ENCODE measurements around the gene RAB9A. TPM values are rescaled to one million over a fixed set of nuclear protein-coding genes. Genes with fewer than 3 reads are reported as not detected.
"Not testable (repeated sequence)": the region's sequence is repeated elsewhere in the genome, so short reads cannot be mapped to it uniquely, and the experiment has no call there.

Gene RAB9A, protein sequence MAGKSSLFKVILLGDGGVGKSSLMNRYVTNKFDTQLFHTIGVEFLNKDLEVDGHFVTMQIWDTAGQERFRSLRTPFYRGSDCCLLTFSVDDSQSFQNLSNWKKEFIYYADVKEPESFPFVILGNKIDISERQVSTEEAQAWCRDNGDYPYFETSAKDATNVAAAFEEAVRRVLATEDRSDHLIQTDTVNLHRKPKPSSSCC
- 56.6 and 59.3 TPM in 2 replicates for total RNA-seq (2014; rRNA removed; shearing (Covaris generic); ENCODE audit: low replicate concordance)

DNA sequence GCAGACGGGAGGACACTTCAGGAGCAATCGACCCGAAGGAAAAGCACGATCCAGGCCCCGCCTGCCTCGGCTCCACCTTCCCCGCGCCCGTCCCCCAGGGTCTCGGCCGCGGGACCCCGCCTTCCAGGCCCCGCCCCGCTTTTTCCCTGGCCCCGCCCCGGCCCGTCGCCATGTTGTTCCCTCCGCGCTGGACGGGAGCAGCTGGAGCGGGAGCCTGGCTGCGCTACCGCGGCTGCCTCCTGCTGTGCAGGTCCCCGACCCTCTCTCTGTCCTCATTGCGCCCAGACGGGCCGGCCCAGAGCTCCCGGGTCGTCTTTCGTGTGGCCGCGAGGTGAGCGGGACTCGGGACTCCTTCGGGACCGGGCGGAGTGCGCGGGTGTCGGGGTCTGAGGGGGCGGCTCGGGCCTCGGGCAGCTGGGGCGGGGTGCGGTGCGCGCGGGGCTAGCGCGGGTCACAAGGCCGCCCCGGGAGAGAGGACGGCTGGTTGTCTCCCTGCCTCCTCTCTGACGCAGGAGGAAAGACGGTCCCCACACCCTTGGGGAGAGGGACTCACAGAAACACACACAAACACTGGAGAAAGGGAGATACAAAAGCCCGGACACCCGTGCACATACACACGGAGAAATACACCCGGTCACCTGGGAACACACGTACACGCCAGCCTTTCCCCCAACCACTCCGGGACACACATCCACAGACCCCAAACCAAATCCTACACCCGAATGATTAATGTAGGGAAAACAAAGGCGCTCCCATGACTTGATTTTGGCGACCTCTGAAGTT, at the start of gene RAB9A:
RAB9A (plus strand) TSS at position 171 of the 783 bp plus-strand sequence. CDS start 19,619 bp downstream, outside the sequence.
- peak within 1 kb of the TSS; percentile 75 for H3K4me2 ChIP-seq (ENCODE audit: low read depth, low read length, poor library complexity, severe bottlenecking)
- peaks cover 50% of the 10 kb centered on the region for H3K79me2 ChIP-seq (ENCODE audit: low read length)
- no peaks in the 10 kb centered on the region for H3K27me3 ChIP-seq (ENCODE audit: low read length)
- peak within 1 kb of the TSS; percentile 70 for H3K4me3 ChIP-seq (ENCODE audit: low read length)
- peak within 1 kb of the TSS; percentile 84 for H3K9ac ChIP-seq (ENCODE audit: low read length)
- peaks cover 4% of the 10 kb centered on the region; the same call in 1 of the 2 replicates for H4K20me1 ChIP-seq (ENCODE audit: insufficient read depth, low read depth, low read length)
- H3K9me2 ChIP-seq (replicated peaks; ENCODE audit: insufficient read depth, low read length): no peaks in the 10 kb centered on the region
- peak; percentile 86 for DNase-seq
- H3K9me3 ChIP-seq (ENCODE audit: low read length): no peaks in the 10 kb centered on the region
- H3K36me3 ChIP-seq (ENCODE audit: insufficient read depth, low read length): no peaks in the 10 kb centered on the region
- no peak within 1 kb of the TSS for H2AFZ ChIP-seq (ENCODE audit: low read length)
- peak within 1 kb of the TSS; percentile 73 for H3K27ac ChIP-seq (ENCODE audit: low read length)
- peaks cover 72% of the 10 kb centered on the region for H3K4me1 ChIP-seq (ENCODE audit: low read length)

DNA sequence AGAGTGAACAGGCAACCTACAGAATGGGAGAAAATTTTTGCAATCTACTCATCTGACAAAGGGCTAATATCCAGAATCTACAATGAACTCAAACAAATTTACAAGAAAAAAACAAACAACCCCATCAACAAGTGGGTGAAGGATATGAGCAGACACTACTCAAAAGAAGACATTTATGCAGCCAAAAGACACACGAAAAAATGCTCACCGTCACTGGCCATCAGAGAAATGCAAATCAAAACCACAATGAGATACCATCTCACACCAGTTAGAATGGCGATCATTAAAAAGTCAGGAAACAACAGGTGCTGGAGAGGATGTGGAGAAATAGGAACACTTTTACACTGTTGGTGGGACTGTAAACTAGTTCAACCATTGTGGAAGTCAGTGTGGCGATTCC, 47.2 kb upstream of the RAB9A start:
- not testable (repeated sequence) for H3K27me3 ChIP-seq (ENCODE audit: low read length); H3K36me3 ChIP-seq (ENCODE audit: insufficient read depth, low read length); H3K9me3 ChIP-seq (ENCODE audit: low read length); H3K27ac ChIP-seq (ENCODE audit: low read length); H3K79me2 ChIP-seq (ENCODE audit: low read length); H3K9ac ChIP-seq (ENCODE audit: low read length); H3K9me2 ChIP-seq (replicated peaks; ENCODE audit: insufficient read depth, low read length); H4K20me1 ChIP-seq (ENCODE audit: insufficient read depth, low read depth, low read length); H3K4me3 ChIP-seq (ENCODE audit: low read length); H3K4me1 ChIP-seq (ENCODE audit: low read length); H3K4me2 ChIP-seq (ENCODE audit: low read depth, low read length, poor library complexity, severe bottlenecking); DNase-seq; H2AFZ ChIP-seq (ENCODE audit: low read length)

DNA sequence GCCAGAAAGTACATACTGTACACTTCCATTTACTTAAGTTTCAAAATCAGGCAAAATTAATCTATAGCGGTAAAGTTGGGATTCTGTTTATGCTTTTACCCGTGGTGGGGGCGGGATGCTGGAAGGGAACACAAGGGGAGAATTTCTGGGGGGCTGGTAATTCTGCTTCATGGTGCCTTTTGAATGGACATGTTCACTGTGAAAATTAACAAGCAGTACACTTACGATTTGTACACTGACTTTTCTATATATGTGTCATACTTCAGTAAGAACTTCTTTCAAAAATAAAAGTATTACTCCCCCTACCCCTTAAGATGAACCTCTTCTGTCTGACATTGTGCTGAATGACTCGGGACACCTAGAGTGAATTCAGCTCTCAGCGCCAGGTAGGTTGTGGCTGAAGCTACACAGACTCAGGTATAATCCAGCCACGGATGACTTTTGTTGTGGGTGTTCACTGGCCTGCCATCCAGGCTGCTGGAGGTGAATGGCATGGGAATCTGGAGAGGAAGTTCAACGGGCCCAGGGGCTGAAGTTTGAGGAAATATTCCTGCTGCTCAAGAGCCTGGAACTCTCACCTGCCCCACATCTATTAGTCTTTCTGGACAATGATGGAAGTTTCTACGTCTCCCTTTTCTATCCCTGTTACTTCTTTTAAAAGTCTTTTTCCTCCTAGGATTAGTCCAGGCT, 43.3 kb upstream of the RAB9A start:
- no peak overlapping the region for H3K4me3 ChIP-seq (ENCODE audit: low read length)
- H3K27ac ChIP-seq (ENCODE audit: low read length): no peak overlapping the region
- H4K20me1 ChIP-seq (ENCODE audit: insufficient read depth, low read depth, low read length): no peaks in the 10 kb centered on the region
- no peak overlapping the region for H2AFZ ChIP-seq (ENCODE audit: low read length)
- H3K9me2 ChIP-seq (replicated peaks; ENCODE audit: insufficient read depth, low read length): no peaks in the 10 kb centered on the region
- H3K9me3 ChIP-seq (ENCODE audit: low read length): no peaks in the 10 kb centered on the region
- H3K9ac ChIP-seq (ENCODE audit: low read length): no peak overlapping the region
- no peak for DNase-seq
- H3K79me2 ChIP-seq (ENCODE audit: low read length): no peaks in the 10 kb centered on the region
- no peaks in the 10 kb centered on the region for H3K4me1 ChIP-seq (ENCODE audit: low read length)
- no peaks in the 10 kb centered on the region for H3K27me3 ChIP-seq (ENCODE audit: low read length)
- no peak overlapping the region for H3K4me2 ChIP-seq (ENCODE audit: low read depth, low read length, poor library complexity, severe bottlenecking)
- H3K36me3 ChIP-seq (ENCODE audit: insufficient read depth, low read length): no peaks in the 10 kb centered on the region

DNA sequence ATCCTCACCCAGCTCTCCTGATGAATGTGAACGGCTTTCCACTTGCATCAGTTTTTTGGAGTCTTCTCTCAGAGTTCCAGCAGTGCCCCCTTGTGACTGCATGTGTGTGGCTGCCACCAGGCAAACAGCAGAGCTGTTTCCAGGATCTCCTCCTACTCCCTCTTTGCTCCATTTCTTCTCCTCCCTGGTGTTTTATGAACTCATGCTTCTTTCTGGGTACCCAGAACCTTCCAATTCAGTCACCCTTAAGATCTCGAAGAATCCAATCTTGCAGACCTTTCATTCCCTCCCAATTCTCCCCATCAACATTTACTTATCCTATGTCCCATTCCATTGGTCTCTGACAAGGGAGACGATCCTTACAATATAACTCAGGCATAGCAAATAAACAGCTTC, 42.8 kb upstream of the RAB9A start:
- no peaks in the 10 kb centered on the region for H3K4me1 ChIP-seq (ENCODE audit: low read length)
- DNase-seq: peak; percentile 78
- no peak overlapping the region for H2AFZ ChIP-seq (ENCODE audit: low read length)

DNA sequence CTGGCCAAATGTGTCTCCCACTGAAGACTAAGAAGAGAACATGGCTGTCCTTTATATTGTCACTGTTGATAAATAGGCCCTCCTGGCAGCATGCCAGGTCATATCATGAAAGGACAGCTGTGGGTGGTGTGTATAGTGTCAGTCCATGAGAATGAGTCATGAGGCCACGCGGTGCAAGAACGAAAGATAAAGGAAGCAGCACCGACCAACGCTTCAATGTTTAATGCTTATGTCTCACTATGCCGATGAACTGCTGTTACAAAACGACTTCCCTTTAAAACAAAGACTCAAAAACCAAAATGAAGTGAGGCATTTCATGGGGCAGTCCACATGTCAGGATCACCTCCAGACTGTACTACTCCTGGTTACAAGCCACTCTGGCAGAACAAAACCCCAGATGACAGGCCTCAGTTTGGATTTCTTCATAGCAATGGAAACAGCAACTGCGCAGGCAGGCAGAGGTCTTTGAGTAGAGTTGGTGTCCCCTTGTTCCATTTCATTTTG, 41.2 kb upstream of the RAB9A start:
- Histone ChIP-seq H3K9ac (ENCODE audit: low read length) (no peak overlapping the region), H3K4me1 (ENCODE audit: low read length) (peaks cover 6% of the 10 kb centered on the region), H4K20me1 (ENCODE audit: insufficient read depth, low read depth, low read length) (no peaks in the 10 kb centered on the region), H2AFZ (ENCODE audit: low read length) (no peak overlapping the region), H3K27ac (ENCODE audit: low read length) (no peak overlapping the region), H3K79me2 (ENCODE audit: low read length) (no peaks in the 10 kb centered on the region), H3K9me2 (replicated peaks; ENCODE audit: insufficient read depth, low read length) (no peaks in the 10 kb centered on the region), H3K9me3 (ENCODE audit: low read length) (no peaks in the 10 kb centered on the region), H3K4me3 (ENCODE audit: low read length) (no peak overlapping the region), H3K27me3 (ENCODE audit: low read length) (no peaks in the 10 kb centered on the region), H3K4me2 (ENCODE audit: low read depth, low read length, poor library complexity, severe bottlenecking) (no peak overlapping the region), H3K36me3 (ENCODE audit: insufficient read depth, low read length) (no peaks in the 10 kb centered on the region)
- DNase-seq: no peak

More for the DNA sequence above, 42.8 kb upstream of the RAB9A start:
- Histone ChIP-seq H3K4me2 (ENCODE audit: low read depth, low read length, poor library complexity, severe bottlenecking) (no peak overlapping the region), H3K27ac (ENCODE audit: low read length) (no peak overlapping the region), H3K36me3 (ENCODE audit: insufficient read depth, low read length) (no peaks in the 10 kb centered on the region), H3K9me2 (replicated peaks; ENCODE audit: insufficient read depth, low read length) (no peaks in the 10 kb centered on the region), H3K9me3 (ENCODE audit: low read length) (no peaks in the 10 kb centered on the region), H3K79me2 (ENCODE audit: low read length) (no peaks in the 10 kb centered on the region), H3K27me3 (ENCODE audit: low read length) (no peaks in the 10 kb centered on the region), H3K9ac (ENCODE audit: low read length) (no peak overlapping the region), H4K20me1 (ENCODE audit: insufficient read depth, low read depth, low read length) (no peaks in the 10 kb centered on the region), H3K4me3 (ENCODE audit: low read length) (no peak overlapping the region)

DNA sequence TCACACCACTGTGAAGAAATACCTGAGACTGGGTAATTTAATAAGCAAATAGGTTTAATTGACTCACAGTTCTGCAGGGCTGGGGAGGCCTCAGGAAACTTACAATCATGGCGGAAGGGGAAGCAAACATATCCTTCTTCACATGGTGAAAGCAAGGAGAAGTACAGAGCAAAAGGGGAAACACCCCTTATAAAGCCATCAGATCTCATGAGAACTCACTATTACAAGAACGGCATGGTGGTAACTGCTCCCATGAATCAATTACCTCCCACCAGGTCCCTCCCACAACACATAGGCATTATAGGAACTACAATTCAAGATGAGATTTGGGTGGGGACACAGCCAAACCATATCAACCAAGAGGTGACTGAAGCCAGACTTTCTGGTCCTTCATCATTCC, 40.6 kb upstream of the RAB9A start:
- H3K79me2 ChIP-seq (ENCODE audit: low read length); H3K36me3 ChIP-seq (ENCODE audit: insufficient read depth, low read length); DNase-seq; H3K4me2 ChIP-seq (ENCODE audit: low read depth, low read length, poor library complexity, severe bottlenecking); H3K27me3 ChIP-seq (ENCODE audit: low read length); H3K4me1 ChIP-seq (ENCODE audit: low read length); H3K9me3 ChIP-seq (ENCODE audit: low read length); H3K27ac ChIP-seq (ENCODE audit: low read length); H3K4me3 ChIP-seq (ENCODE audit: low read length); H2AFZ ChIP-seq (ENCODE audit: low read length); H3K9me2 ChIP-seq (replicated peaks; ENCODE audit: insufficient read depth, low read length); H4K20me1 ChIP-seq (ENCODE audit: insufficient read depth, low read depth, low read length); H3K9ac ChIP-seq (ENCODE audit: low read length): not testable (repeated sequence)

DNA sequence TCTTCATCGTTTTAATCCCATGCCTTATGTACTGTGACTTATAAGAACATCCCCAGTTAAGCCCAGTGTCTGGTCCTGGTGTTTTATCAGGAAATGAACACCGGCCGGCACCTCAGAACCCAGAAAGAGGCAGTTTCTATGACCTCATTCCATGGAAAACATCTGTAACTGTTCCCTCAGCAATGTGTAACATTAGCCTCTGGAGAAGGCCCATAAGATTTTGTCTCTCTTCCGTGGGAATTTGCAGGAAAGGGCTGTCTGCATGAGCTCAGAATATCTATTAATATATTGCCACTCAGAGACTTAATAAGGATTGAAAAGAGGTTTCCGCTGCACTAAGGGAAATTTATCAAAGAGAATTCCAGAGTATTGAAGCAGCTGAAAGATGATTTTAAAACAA, 39.1 kb upstream of the RAB9A start:
- H4K20me1 ChIP-seq (ENCODE audit: insufficient read depth, low read depth, low read length): no peaks in the 10 kb centered on the region
- H3K27ac ChIP-seq (ENCODE audit: low read length): no peak overlapping the region
- peaks cover 8% of the 10 kb centered on the region for H3K79me2 ChIP-seq (ENCODE audit: low read length)
- H3K9me2 ChIP-seq (replicated peaks; ENCODE audit: insufficient read depth, low read length): no peaks in the 10 kb centered on the region
- no peaks in the 10 kb centered on the region for H3K27me3 ChIP-seq (ENCODE audit: low read length)
- H3K4me2 ChIP-seq (ENCODE audit: low read depth, low read length, poor library complexity, severe bottlenecking): no peak overlapping the region
- peaks cover 18% of the 10 kb centered on the region for H3K4me1 ChIP-seq (ENCODE audit: low read length)
- H2AFZ ChIP-seq (ENCODE audit: low read length): no peak overlapping the region
- no peaks in the 10 kb centered on the region for H3K36me3 ChIP-seq (ENCODE audit: insufficient read depth, low read length)
- no peak for DNase-seq
- no peak overlapping the region for H3K9ac ChIP-seq (ENCODE audit: low read length)
- no peak overlapping the region for H3K4me3 ChIP-seq (ENCODE audit: low read length)
- no peaks in the 10 kb centered on the region for H3K9me3 ChIP-seq (ENCODE audit: low read length)

DNA sequence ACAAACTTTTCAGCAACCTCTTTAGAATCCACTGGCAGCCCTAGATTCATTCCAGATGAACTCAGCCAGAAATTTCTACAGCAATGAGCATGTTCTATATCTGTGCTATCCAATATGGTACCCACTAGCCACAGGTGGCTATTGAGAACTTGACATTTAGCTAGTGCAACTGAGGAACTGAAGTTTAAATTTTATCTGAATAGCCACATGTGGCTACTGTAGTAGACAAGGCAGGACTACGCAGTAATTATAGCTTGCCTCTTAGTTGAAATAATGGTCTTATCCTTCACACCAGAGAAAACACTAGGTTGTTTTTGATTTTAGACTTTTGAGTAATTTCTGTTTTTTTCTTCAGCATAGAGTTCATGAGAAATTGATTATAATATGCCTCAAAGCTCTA, 38.6 kb upstream of the RAB9A start:
- Histone ChIP-seq H4K20me1 (ENCODE audit: insufficient read depth, low read depth, low read length) (no peaks in the 10 kb centered on the region), H3K9me3 (ENCODE audit: low read length) (no peaks in the 10 kb centered on the region), H3K27ac (ENCODE audit: low read length) (no peak overlapping the region), H3K27me3 (ENCODE audit: low read length) (no peaks in the 10 kb centered on the region), H3K9me2 (replicated peaks; ENCODE audit: insufficient read depth, low read length) (no peaks in the 10 kb centered on the region), H3K36me3 (ENCODE audit: insufficient read depth, low read length) (no peaks in the 10 kb centered on the region), H3K4me2 (ENCODE audit: low read depth, low read length, poor library complexity, severe bottlenecking) (no peak overlapping the region), H3K4me1 (ENCODE audit: low read length) (peaks cover 23% of the 10 kb centered on the region), H3K79me2 (ENCODE audit: low read length) (peaks cover 13% of the 10 kb centered on the region), H3K9ac (ENCODE audit: low read length) (no peak overlapping the region), H3K4me3 (ENCODE audit: low read length) (no peak overlapping the region), H2AFZ (ENCODE audit: low read length) (no peak overlapping the region)
- DNase-seq: no peak

All from Karpas-422 (cell line).